ENCODE results near the gene CDCP2. TPM values are rescaled to one million over a fixed set of nuclear protein-coding genes. Genes with fewer than 3 reads are reported as not detected.
"Not testable (repeated sequence)": the region's sequence is repeated elsewhere in the genome, so short reads cannot be mapped to it uniquely, and the experiment has no call there.

CDCP2 gene
- total and polyA plus RNA-seq, 2 experiments from 2014 or later, result not detected

GRCh38 chr1:54096227-54096876 is 56.4 kb downstream of the CDCP2 start:
- 88% methylated on average over 25 of the region's 25 CpGs for WGBS (ENCODE audit: low lambda C conversion rate, missing lambda C conversion rate)
- Histone ChIP-seq H3K4me1 (ENCODE audit: insufficient read depth) (peaks cover 4% of the 10 kb centered on the region), H3K4me3 (no peak overlapping the region), H3K36me3 (replicated peaks; ENCODE audit: insufficient read depth, low read depth) (no peaks in the 10 kb centered on the region), H3K9me2 (replicated peaks; ENCODE audit: insufficient read depth) (no peaks in the 10 kb centered on the region), H3K79me2 (no peaks in the 10 kb centered on the region), H3K4me2 (no peak overlapping the region), H3K9me3 (ENCODE audit: low read depth) (no peaks in the 10 kb centered on the region), H3K27ac (no peak overlapping the region), H3K27me3 (no peaks in the 10 kb centered on the region), H4K20me1 (ENCODE audit: insufficient read depth, poor library complexity, severe bottlenecking) (no peaks in the 10 kb centered on the region), H2AFZ (no peak overlapping the region)
- TF ChIP-seq EZH2 (IDR thresholded peaks at IDR 0.05; ENCODE audit: borderline replicate concordance), result no peak
- no peak for DNase-seq (ENCODE audit: low spot score)

- no peaks in the 10 kb centered on the region for H3K36me3 ChIP-seq (replicated peaks; ENCODE audit: insufficient read depth, low read depth)
- H3K9me2 ChIP-seq (replicated peaks; ENCODE audit: insufficient read depth), result no peaks in the 10 kb centered on the region
- H3K4me2 ChIP-seq, result no peak overlapping the region
- peaks cover 4% of the 10 kb centered on the region for H3K4me1 ChIP-seq (ENCODE audit: insufficient read depth)
- no peak overlapping the region for H2AFZ ChIP-seq
- no peak for TF ChIP-seq EZH2 (IDR thresholded peaks at IDR 0.05; ENCODE audit: borderline replicate concordance)
- TF ChIP-seq EZH2phosphoT487 (IDR thresholded peaks at IDR 0.05; ENCODE audit: low read depth, severe bottlenecking, unreplicated experiment), result no peak
- TF ChIP-seq CTCF (IDR thresholded peaks at IDR 0.05; ENCODE audit: poor library complexity), result no peak
- no peak overlapping the region for H3K4me3 ChIP-seq
- no peaks in the 10 kb centered on the region for H3K9me3 ChIP-seq (ENCODE audit: low read depth)
- no peaks in the 10 kb centered on the region for H4K20me1 ChIP-seq (ENCODE audit: insufficient read depth, poor library complexity, severe bottlenecking)
- DNase-seq (ENCODE audit: low spot score), result no peak
- no peaks in the 10 kb centered on the region for H3K27me3 ChIP-seq
- WGBS (ENCODE audit: low lambda C conversion rate, missing lambda C conversion rate), result 67% methylated on average over 8 of the region's 8 CpGs
- H3K79me2 ChIP-seq, result no peaks in the 10 kb centered on the region
- peak overlapping the region; percentile 86 for H3K27ac ChIP-seq
Observed at GRCh38 chr1:54095546-54096226, 57.1 kb downstream of the CDCP2 start.

- H3K9me2 ChIP-seq (replicated peaks; ENCODE audit: insufficient read depth); H4K20me1 ChIP-seq (ENCODE audit: insufficient read depth, poor library complexity, severe bottlenecking); H3K79me2 ChIP-seq; H3K27me3 ChIP-seq; H3K4me3 ChIP-seq; H3K4me1 ChIP-seq (ENCODE audit: insufficient read depth); H2AFZ ChIP-seq; H3K36me3 ChIP-seq (replicated peaks; ENCODE audit: insufficient read depth, low read depth); DNase-seq (ENCODE audit: low spot score); H3K9me3 ChIP-seq (ENCODE audit: low read depth): not testable (repeated sequence)
- 22% methylated on average over 1 of the region's 1 CpG for WGBS (ENCODE audit: low lambda C conversion rate, missing lambda C conversion rate)
- H3K27ac ChIP-seq, result peak overlapping the region; percentile 86
- peak overlapping the region; percentile 47 for H3K4me2 ChIP-seq
Observed at GRCh38 chr1:54094730-54095105, 58.1 kb downstream of the CDCP2 start.

DNA sequence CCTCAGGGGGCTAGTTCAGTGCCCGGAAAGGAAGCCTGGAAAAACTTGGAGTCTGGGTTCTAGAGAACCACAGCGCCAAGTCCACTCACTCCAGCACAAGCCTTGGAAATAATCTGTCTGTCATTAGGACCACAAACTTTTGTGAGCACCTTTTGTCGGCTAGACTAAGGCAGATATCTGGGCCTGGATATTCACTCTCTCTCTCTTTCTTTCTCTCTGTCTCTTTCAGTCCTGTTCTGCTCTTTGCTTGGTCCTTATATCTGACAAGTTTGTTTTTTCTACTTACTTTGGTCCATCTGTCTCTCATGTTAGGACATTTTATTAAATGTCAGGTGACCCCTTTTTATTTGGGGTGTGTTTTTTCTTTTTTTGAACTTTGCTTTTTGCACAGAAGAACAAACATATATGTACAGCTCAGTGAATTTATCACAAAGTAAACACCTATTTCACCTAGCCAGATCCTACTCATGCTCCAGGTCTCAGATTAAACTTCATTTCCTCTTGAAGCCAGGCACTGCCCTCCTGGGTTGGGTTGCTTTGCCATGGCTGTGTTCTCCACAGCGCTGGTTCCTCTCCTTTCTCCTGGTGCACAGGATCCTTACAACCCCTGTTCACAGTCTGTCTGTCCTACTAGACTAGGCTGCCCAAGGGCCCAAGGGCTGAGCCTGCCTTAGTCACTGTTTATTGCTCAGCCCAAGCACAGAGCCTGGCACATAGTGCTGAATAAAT is 58.6 kb downstream of the CDCP2 start:
- Histone ChIP-seq H3K9me2 (replicated peaks; ENCODE audit: insufficient read depth) (no peaks in the 10 kb centered on the region), H3K4me1 (ENCODE audit: insufficient read depth) (no peaks in the 10 kb centered on the region), H3K4me3 (no peak overlapping the region), H2AFZ (no peak overlapping the region), H3K79me2 (no peaks in the 10 kb centered on the region), H3K27ac (peak overlapping the region; percentile 86), H3K9me3 (ENCODE audit: low read depth) (no peaks in the 10 kb centered on the region), H3K27me3 (no peaks in the 10 kb centered on the region), H3K4me2 (peak overlapping the region; percentile 47), H4K20me1 (ENCODE audit: insufficient read depth, poor library complexity, severe bottlenecking) (no peaks in the 10 kb centered on the region), H3K36me3 (replicated peaks; ENCODE audit: insufficient read depth, low read depth) (no peaks in the 10 kb centered on the region)
- WGBS (ENCODE audit: low lambda C conversion rate, missing lambda C conversion rate), result 87% methylated on average over 4 of the region's 4 CpGs
- DNase-seq (ENCODE audit: low spot score), result peak; percentile 21
- TF ChIP-seq CTCF (IDR thresholded peaks at IDR 0.05; ENCODE audit: poor library complexity) (no peak), EZH2phosphoT487 (IDR thresholded peaks at IDR 0.05; ENCODE audit: low read depth, severe bottlenecking, unreplicated experiment) (no peak), EZH2 (IDR thresholded peaks at IDR 0.05; ENCODE audit: borderline replicate concordance) (no peak)

Data from hepatocyte (in vitro differentiated cells).